Esophagus muscularis mucosa (tissue), 4 donors: ENCODE results near the gene OTOF. TPM values are rescaled to one million over a fixed set of nuclear protein-coding genes. Genes with fewer than 3 reads are reported as not detected.

ENCODE experiments used
- DNase-seq: peaks from one replicate; pipeline ENCODE4 v3.0.0-alpha.2; 2017; ENCODE audit errors: extremely low spot score
- H3K27ac ChIP-seq, 4 donors: fragments of 200-600 bp; sonication (generic); replicated peaks in 1 of 4; 1 replicate in 3 of 4; 2 replicates in 1 of 4; pipeline ENCODE4 v1.5.1; 2016 to 2019; ENCODE audit warnings: mild to moderate bottlenecking in 1 of 4
- H3K27me3 ChIP-seq, 4 donors: fragments of 200-600 bp; sonication (generic); one replicate each; pipeline versions ENCODE4 v1.5.1 to v1.6.0; 2016 to 2019
- H3K36me3 ChIP-seq, 4 donors: fragments of 200-600 bp; sonication (generic); one replicate each; pipeline ENCODE4 v1.5.1; 2016 to 2019
- H3K4me1 ChIP-seq, 4 donors: fragments of 200-600 bp; sonication (generic); one replicate each; pipeline ENCODE4 v1.5.1; 2016 to 2019
- H3K4me3 ChIP-seq, 4 donors: fragments of 200-600 bp; sonication (generic); 1 replicate in 2 of 4; 2 replicates in 2 of 4; pipeline ENCODE4 v1.5.1; 2016 to 2019; ENCODE audit warnings: mild to moderate bottlenecking in 4 of 4, moderate library complexity in 1 of 4
- H3K9me3 ChIP-seq, 4 donors: fragments of 200-600 bp; sonication (generic); 1 replicate in 3 of 4; 2 replicates in 1 of 4; pipeline ENCODE4 v1.5.1; 2016 to 2019
- EP300 ChIP-seq: sonication (generic); formaldehyde crosslinking; IDR thresholded peaks from one replicate; pipeline ENCODE4 v1.6.1; 2017; ENCODE audit warnings: antibody characterized with exemption
- POLR2A ChIP-seq: fragments of 450-650 bp; IDR thresholded peaks from one replicate; pipeline ENCODE4 v1.6.1; 2017; ENCODE audit warnings: antibody characterized with exemption, moderate library complexity, mild to moderate bottlenecking, low read depth
- POLR2AphosphoS5 ChIP-seq, 2 donors: sonication (generic); formaldehyde crosslinking; IDR thresholded peaks; one replicate each; pipeline ENCODE4 v1.6.1; 2017; ENCODE audit warnings: antibody characterized with exemption in 2 of 2
- WGBS: methylation state at CpG from one replicate; pipeline ENCODE4 v1.1.5; 2018; 5-methylcytosine and 5-hydroxymethylcytosine counted together
- intact Hi-C: fragments of 100-400 bp; cut with DNase I; formaldehyde crosslinking; loops from one replicate; pipeline ENCODE4 v1.15.1; 2023
- total RNA-seq, 4 donors: library from RNA; depleted of rRNA; stranded (reverse); fragments of >200 nt; gene quantifications; one replicate each; pipeline versions ENCODE4 v1.1.0 to v1.2.1, GENCODE V29; 2016
- TF ChIP-seq, protein P1 (sequence below), 3 experiments: fragments of 200-600 bp in 2 of 3; fragments of 450-650 bp in 1 of 3; sonication (generic) in 2 of 3; IDR thresholded peaks; one replicate each; pipeline ENCODE4 v1.5.1; 2017 to 2019; ENCODE audit warnings: antibody characterized with exemption in 3 of 3, mild to moderate bottlenecking in 2 of 3, moderate library complexity in 1 of 3

Gene OTOF
- total RNA-seq, 4 donors from 2014 or later, result 0.13 to 1.5 (median 0.38) TPM

- DNase-seq, result no peak
Measured at GRCh38 chr2:26486789-26487188, 8.9 kb upstream of the OTOF start.

DNA sequence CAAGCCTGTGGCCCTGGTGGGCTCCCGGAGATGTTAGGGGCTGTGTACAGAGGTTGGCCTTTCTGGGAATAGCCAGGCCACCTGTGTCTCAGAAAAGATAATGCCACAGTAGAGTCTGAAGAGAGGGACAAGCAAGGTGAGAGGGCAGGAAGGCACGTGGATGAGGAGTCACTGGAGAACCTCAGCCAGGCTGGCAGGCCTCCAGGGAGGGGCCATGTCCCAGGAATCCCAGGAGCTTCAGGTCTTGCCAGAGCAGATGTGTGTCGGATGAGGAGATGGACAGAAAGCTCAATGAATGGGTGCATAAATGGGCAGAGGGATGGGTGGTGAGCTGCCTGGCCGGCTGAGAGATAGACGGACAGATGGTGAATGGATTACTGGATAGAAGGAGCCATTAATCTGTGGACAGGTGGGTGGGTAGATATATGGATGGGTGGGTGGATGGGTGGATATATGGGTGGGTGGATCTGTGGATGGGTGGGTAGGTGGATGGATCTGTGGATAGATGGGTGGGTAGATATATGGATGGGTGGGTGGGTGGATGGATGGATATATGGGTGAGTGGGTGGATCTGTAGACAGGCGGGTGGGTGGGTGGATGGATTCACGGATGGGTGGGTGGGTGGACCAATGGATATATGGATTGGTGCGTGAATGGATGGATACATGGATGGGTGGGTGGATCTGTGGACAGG is 7.9 kb upstream of the OTOF start:
- no peaks in the 10 kb centered on the region for H3K36me3 ChIP-seq
- intact Hi-C loops, result no loop called here
- H3K4me1 ChIP-seq, result peaks cover 0 to 7% (median 0%) of the 10 kb centered on the region in 4 donors
- DNase-seq, result no peak
- no peak overlapping the region for H3K27ac ChIP-seq
- TF ChIP-seq EP300, result no peak
- no peak for TF ChIP-seq POLR2A
- TF ChIP-seq, protein P1, sequence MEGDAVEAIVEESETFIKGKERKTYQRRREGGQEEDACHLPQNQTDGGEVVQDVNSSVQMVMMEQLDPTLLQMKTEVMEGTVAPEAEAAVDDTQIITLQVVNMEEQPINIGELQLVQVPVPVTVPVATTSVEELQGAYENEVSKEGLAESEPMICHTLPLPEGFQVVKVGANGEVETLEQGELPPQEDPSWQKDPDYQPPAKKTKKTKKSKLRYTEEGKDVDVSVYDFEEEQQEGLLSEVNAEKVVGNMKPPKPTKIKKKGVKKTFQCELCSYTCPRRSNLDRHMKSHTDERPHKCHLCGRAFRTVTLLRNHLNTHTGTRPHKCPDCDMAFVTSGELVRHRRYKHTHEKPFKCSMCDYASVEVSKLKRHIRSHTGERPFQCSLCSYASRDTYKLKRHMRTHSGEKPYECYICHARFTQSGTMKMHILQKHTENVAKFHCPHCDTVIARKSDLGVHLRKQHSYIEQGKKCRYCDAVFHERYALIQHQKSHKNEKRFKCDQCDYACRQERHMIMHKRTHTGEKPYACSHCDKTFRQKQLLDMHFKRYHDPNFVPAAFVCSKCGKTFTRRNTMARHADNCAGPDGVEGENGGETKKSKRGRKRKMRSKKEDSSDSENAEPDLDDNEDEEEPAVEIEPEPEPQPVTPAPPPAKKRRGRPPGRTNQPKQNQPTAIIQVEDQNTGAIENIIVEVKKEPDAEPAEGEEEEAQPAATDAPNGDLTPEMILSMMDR (IDR thresholded peaks at IDR 0.05), result no peak
- TF ChIP-seq POLR2AphosphoS5 (IDR thresholded peaks at IDR 0.05), result no peak
- 85% methylated on average over 8 of the region's 8 CpGs for WGBS
- no peak overlapping the region for H3K4me3 ChIP-seq
- H3K9me3 ChIP-seq, result no peaks in the 10 kb centered on the region
- peaks cover 0 to 4% (median 0%) of the 10 kb centered on the region in 4 donors for H3K27me3 ChIP-seq

More at GRCh38 chr2:26486789-26487188, 8.9 kb upstream of the OTOF start:
- intact Hi-C loops, result no loop called here
- WGBS, result 76% methylated on average over 3 of the region's 3 CpGs
- no peak for TF ChIP-seq POLR2A
- H3K27me3 ChIP-seq, result peaks cover 0 to 4% (median 0%) of the 10 kb centered on the region in 4 donors
- H3K4me1 ChIP-seq, result peaks cover 0 to 7% (median 0%) of the 10 kb centered on the region in 4 donors
- no peak overlapping the region for H3K4me3 ChIP-seq
- H3K9me3 ChIP-seq, result no peaks in the 10 kb centered on the region
- H3K27ac ChIP-seq, result no peak overlapping the region
- H3K36me3 ChIP-seq, result no peaks in the 10 kb centered on the region

GRCh38 chr2:26485099-26485498 is 7.2 kb upstream of the OTOF start:
- TF ChIP-seq POLR2A (no peak), EP300 (no peak), POLR2AphosphoS5 (IDR thresholded peaks at IDR 0.05) (no peak)
- TF ChIP-seq, protein P1 (IDR thresholded peaks at IDR 0.05), result no peak
- Histone ChIP-seq H3K9me3 (no peaks in the 10 kb centered on the region), H3K4me1 (peaks cover 0 to 7% (median 0%) of the 10 kb centered on the region in 4 donors), H3K4me3 (no peak overlapping the region), H3K36me3 (no peaks in the 10 kb centered on the region), H3K27ac (no peak overlapping the region), H3K27me3 (peaks cover 0 to 4% (median 0%) of the 10 kb centered on the region in 4 donors)
- intact Hi-C loops, result no loop called here
- no peak for DNase-seq
- 90% methylated on average over 2 of the region's 2 CpGs for WGBS

- Histone ChIP-seq H3K27me3 (peaks cover 0 to 4% (median 0%) of the 10 kb centered on the region in 4 donors), H3K27ac (no peak overlapping the region), H3K4me1 (peaks cover 0 to 7% (median 0%) of the 10 kb centered on the region in 4 donors), H3K9me3 (no peaks in the 10 kb centered on the region), H3K4me3 (no peak overlapping the region), H3K36me3 (no peaks in the 10 kb centered on the region)
- TF ChIP-seq POLR2AphosphoS5 (IDR thresholded peaks at IDR 0.05) (no peak), EP300 (no peak)
- WGBS, result 94% methylated on average over 2 of the region's 4 CpGs
- intact Hi-C loops, result no loop called here
- DNase-seq, result no peak
Measured at GRCh38 chr2:26484579-26484978, 6.7 kb upstream of the OTOF start.

DNA sequence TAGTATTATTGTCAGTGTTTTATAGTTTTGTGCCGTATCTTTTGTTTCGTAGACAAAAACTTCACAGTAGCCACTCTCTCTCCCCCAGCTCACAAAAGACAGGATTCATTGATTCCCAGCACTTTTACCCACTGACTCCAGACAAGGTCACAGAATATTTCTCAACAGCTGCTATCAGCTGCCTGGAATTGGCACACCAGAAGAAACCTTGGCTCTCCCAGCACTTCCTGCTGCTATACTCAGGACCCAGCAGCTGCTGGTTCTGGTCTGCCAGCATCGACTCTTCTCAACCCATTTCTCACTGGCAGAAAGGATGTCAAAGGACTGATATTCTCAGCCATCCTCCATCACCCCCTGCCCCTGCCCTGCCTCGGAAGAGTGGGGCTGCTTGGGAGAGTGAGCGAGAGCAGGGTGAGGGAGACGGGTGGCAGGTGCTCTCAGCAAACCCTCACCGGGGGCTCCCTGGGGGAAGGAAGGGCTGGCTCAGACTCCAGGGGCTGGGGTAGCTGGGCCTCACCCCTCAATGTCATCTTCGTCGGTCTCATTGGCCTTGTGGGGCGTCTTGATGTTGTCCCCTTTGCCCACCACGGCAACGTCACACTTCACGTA is 6.1 kb upstream of the OTOF start:
- Histone ChIP-seq H3K36me3 (no peaks in the 10 kb centered on the region), H3K9me3 (no peaks in the 10 kb centered on the region), H3K27me3 (peaks cover 0 to 4% (median 0%) of the 10 kb centered on the region in 4 donors), H3K4me1 (peaks cover 0 to 7% (median 0%) of the 10 kb centered on the region in 4 donors), H3K27ac (no peak overlapping the region), H3K4me3 (no peak overlapping the region)
- intact Hi-C loops, result no loop called here
- TF ChIP-seq POLR2AphosphoS5 (IDR thresholded peaks at IDR 0.05), result no peak
- TF ChIP-seq, protein P1 (IDR thresholded peaks at IDR 0.05), result no peak
- no peak for TF ChIP-seq EP300
- no peak for TF ChIP-seq POLR2A
- 77% methylated on average over 7 of the region's 13 CpGs for WGBS
- no peak for DNase-seq
